Endothelial cell of umbilical vein (primary cell): ENCODE results near the gene MATN4. TPM values are rescaled to one million over a fixed set of nuclear protein-coding genes. Genes with fewer than 3 reads are reported as not detected.

ENCODE experiments used
- BruUV-seq: library from RNA; stranded (reverse); fragments of 400-500 nt; replicated peaks from 2 replicates; lab custom pipeline; 2021; lab: Mats Ljungman, UMichigan
- CTCF ChIA-PET: fragments of 300-600, 350-600 bp; sonication (Branson Sonifier 250); formaldehyde crosslinking; loops from one replicate; lab custom pipeline; 2021; ENCODE audit warnings: antibody characterized with exemption, inconsistent platforms; lab: Charles Lee
- POLR2A ChIA-PET: fragments of 300-600, 350-600 bp; sonication (Branson Sonifier 250); formaldehyde crosslinking; loops from one replicate; lab custom pipeline; 2021; ENCODE audit warnings: antibody characterized with exemption, inconsistent platforms; lab: Charles Lee
- DNase-seq: peaks from one replicate; pipeline ENCODE4 v3.0.0-alpha.2; 2011; ENCODE audit warnings: low read depth, low spot score
- FAIRE-seq: peaks from 2 replicates; lab custom pipeline; 2011; peaks lifted over from hg19 to GRCh38; lab: Jason Lieb, UNC
- H2AFZ ChIP-seq: 2 replicates; pipeline ENCODE4 v1.6.0; 2012; ENCODE audit warnings: low read depth, low read length, control low read depth, inconsistent platforms
- H3K27ac ChIP-seq: 2 replicates; pipeline ENCODE4 v1.5.1; 2011; ENCODE audit warnings: low read depth, mild to moderate bottlenecking, control low read depth, low read length, moderate library complexity; ENCODE audit not compliant: insufficient read depth
- H3K27me3 ChIP-seq, 2 experiments: 2 replicates each; pipeline versions ENCODE4 v1.6.0 to v1.6.1; 2011; ENCODE audit warnings: low read length in 2 of 2, mixed read lengths in 1 of 2; ENCODE audit not compliant: control insufficient read depth in 2 of 2, insufficient read depth in 2 of 2
- H3K36me3 ChIP-seq, 2 experiments: 2 replicates in 1 of 2; 3 replicates in 1 of 2; pipeline ENCODE4 v1.5.1; 2011; ENCODE audit warnings: low read length in 2 of 2, mild to moderate bottlenecking in 1 of 2, moderate library complexity in 1 of 2; ENCODE audit not compliant: control insufficient read depth in 2 of 2, insufficient read depth in 2 of 2; ENCODE audit errors: extremely low read depth in 1 of 2
- H3K4me1 ChIP-seq: 3 replicates; pipeline ENCODE4 v1.5.1; 2011; ENCODE audit warnings: mild to moderate bottlenecking, low read length; ENCODE audit not compliant: control insufficient read depth, insufficient read depth; ENCODE audit errors: extremely low read depth
- H3K4me2 ChIP-seq: 2 replicates; pipeline ENCODE4 v1.6.1; 2011; ENCODE audit warnings: low read length, control low read depth, mixed read lengths; ENCODE audit not compliant: insufficient read depth
- H3K4me3 ChIP-seq, 3 experiments: fragments of 200-600 bp in 1 of 3; sonication (generic), shearing (Covaris generic) in 1 of 3; replicated peaks in 1 of 3; 2 replicates each; pipeline ENCODE4 v1.5.1; 2011 to 2016; ENCODE audit warnings: control low read depth in 3 of 3, low read length in 3 of 3, mild to moderate bottlenecking in 2 of 3, inconsistent platforms in 1 of 3, low read depth in 1 of 3, moderate library complexity in 1 of 3; ENCODE audit not compliant: insufficient read depth in 1 of 3
- H3K79me2 ChIP-seq: 2 replicates; pipeline ENCODE4 v1.6.0; 2012; ENCODE audit warnings: low read length, inconsistent platforms; ENCODE audit not compliant: control insufficient read depth, insufficient read depth
- H3K9ac ChIP-seq: replicated peaks from 2 replicates; pipeline ENCODE3; 2011; ENCODE audit warnings: low read length, control low read depth; ENCODE audit not compliant: insufficient read depth; ENCODE audit errors: extremely low read depth
- H3K9me1 ChIP-seq: replicated peaks from 3 replicates; pipeline ENCODE4 v1.6.0; 2011; ENCODE audit warnings: mild to moderate bottlenecking, low read length; ENCODE audit not compliant: control insufficient read depth, insufficient read depth; ENCODE audit errors: extremely low read depth
- H3K9me3 ChIP-seq: replicated peaks from 2 replicates; pipeline ENCODE4 v1.5.1; 2012; ENCODE audit warnings: low read length, inconsistent platforms; ENCODE audit not compliant: control insufficient read depth, insufficient read depth
- H4K20me1 ChIP-seq: replicated peaks from 2 replicates; pipeline ENCODE3; 2011; ENCODE audit warnings: mild to moderate bottlenecking, low read length; ENCODE audit not compliant: control insufficient read depth, insufficient read depth; ENCODE audit errors: extremely low read depth
- EZH2 ChIP-seq: IDR thresholded peaks from 2 replicates; pipeline ENCODE4 v1.6.1; 2012; ENCODE audit warnings: borderline replicate concordance, low read depth, mild to moderate bottlenecking, moderate library complexity, low read length, inconsistent platforms; ENCODE audit not compliant: severe bottlenecking
- FOS ChIP-seq: IDR thresholded peaks from 2 replicates; pipeline ENCODE4 v1.6.1; 2011; ENCODE audit warnings: mild to moderate bottlenecking, low read length, moderate library complexity, borderline replicate concordance; ENCODE audit not compliant: insufficient read depth
- GATA2 ChIP-seq: IDR thresholded peaks from 2 replicates; pipeline ENCODE4 v1.7.0; 2011; ENCODE audit warnings: low read depth, mild to moderate bottlenecking, moderate library complexity, mixed read lengths, low read length; ENCODE audit not compliant: insufficient read length, insufficient read depth
- JUN ChIP-seq: IDR thresholded peaks from 2 replicates; pipeline ENCODE4 v1.6.1; 2011; ENCODE audit warnings: borderline replicate concordance, low read depth; ENCODE audit not compliant: insufficient read length, insufficient read depth
- MAX ChIP-seq: IDR thresholded peaks from 2 replicates; pipeline ENCODE4 v1.6.1; 2011; ENCODE audit not compliant: insufficient read depth, insufficient read length
- MYC ChIP-seq: IDR thresholded peaks from one replicate; pipeline ENCODE4 v1.6.1; 2011; ENCODE audit warnings: mild to moderate bottlenecking, low read depth, low read length
- POLR2A ChIP-seq: IDR thresholded peaks from 2 replicates; pipeline ENCODE4 v1.6.1; 2012; ENCODE audit warnings: low read depth, mild to moderate bottlenecking, control low read depth, low read length
- POLR2AphosphoS5 ChIP-seq: IDR thresholded peaks from 2 replicates; pipeline ENCODE4 v1.6.1; 2012; ENCODE audit warnings: low read depth, mild to moderate bottlenecking, control low read depth, low read length, moderate library complexity; ENCODE audit not compliant: insufficient read depth
- dilution Hi-C: fragments of 300-500 bp; cut with MboI; formaldehyde crosslinking; loops from one replicate; pipeline ENCODE4 v1.15.0; 2019; ENCODE audit warnings: low sequenced_read_pairs; ENCODE audit not compliant: extremely low pct_ligation_motif_present
- intact Hi-C: fragments of 100-400 bp; cut with micrococcal nuclease; formaldehyde crosslinking; loops from one replicate; pipeline ENCODE4 v1.10.0; 2022
- polyA plus RNA-seq, 4 experiments: library from polyadenylated mRNA; depleted of rRNA in 3 of 4; stranded (reverse) in 3 of 4; unstranded in 1 of 4; fragments of >200 nt; gene quantifications; 2 replicates each; pipeline versions ENCODE4 v1.2.1 to v1.2.3, GENCODE V29; 2011 to 2012; ENCODE audit warnings: missing spikeins in 1 of 4
- total RNA-seq: library from RNA; stranded (reverse); gene quantifications from 2 replicates; pipeline ENCODE4 v1.2.3, GENCODE V29; 2021
- TF ChIP-seq, protein P1 (sequence below), 2 donors: IDR thresholded peaks; 1 replicate in 1 of 2; 2 replicates in 1 of 2; pipeline ENCODE4 v1.5.1; 2011; ENCODE audit warnings: low read length in 2 of 2, mild to moderate bottlenecking in 2 of 2, moderate library complexity in 2 of 2, control low read depth in 1 of 2, inconsistent platforms in 1 of 2, low read depth in 1 of 2; ENCODE audit not compliant: insufficient read depth in 1 of 2; ENCODE audit errors: extremely low read depth in 1 of 2

The MATN4 gene
- total and polyA plus RNA-seq, 2 donors (not counting 3 experiments of a cell fraction or from before 2014, with no cell fraction given) = 0.10 TPM; not detected in 1

- ChIA-PET CTCF (no interaction called here), POLR2A (no interaction called here)
- no peak for DNase-seq
- Histone ChIP-seq H3K79me2 (no peaks in the 10 kb centered on the region), H3K27me3 (peaks cover 11 to 21% of the 10 kb centered on the region in 2 experiments), H3K9me3 (no peaks in the 10 kb centered on the region), H3K9me1 (no peaks in the 10 kb centered on the region), H3K36me3 (no peaks in the 10 kb centered on the region), H3K27ac (no peak overlapping the region), H3K4me2 (no peak overlapping the region), H3K4me1 (no peaks in the 10 kb centered on the region), H3K4me3 (no peak overlapping the region), H2AFZ (no peak overlapping the region), H3K9ac (no peak overlapping the region), H4K20me1 (no peaks in the 10 kb centered on the region)
- TF ChIP-seq JUN = no peak
- no peak for TF ChIP-seq GATA2
- TF ChIP-seq FOS = no peak
- TF ChIP-seq MYC = no peak
- no peak for TF ChIP-seq MAX
- TF ChIP-seq POLR2AphosphoS5 = no peak
- TF ChIP-seq, protein P1, sequence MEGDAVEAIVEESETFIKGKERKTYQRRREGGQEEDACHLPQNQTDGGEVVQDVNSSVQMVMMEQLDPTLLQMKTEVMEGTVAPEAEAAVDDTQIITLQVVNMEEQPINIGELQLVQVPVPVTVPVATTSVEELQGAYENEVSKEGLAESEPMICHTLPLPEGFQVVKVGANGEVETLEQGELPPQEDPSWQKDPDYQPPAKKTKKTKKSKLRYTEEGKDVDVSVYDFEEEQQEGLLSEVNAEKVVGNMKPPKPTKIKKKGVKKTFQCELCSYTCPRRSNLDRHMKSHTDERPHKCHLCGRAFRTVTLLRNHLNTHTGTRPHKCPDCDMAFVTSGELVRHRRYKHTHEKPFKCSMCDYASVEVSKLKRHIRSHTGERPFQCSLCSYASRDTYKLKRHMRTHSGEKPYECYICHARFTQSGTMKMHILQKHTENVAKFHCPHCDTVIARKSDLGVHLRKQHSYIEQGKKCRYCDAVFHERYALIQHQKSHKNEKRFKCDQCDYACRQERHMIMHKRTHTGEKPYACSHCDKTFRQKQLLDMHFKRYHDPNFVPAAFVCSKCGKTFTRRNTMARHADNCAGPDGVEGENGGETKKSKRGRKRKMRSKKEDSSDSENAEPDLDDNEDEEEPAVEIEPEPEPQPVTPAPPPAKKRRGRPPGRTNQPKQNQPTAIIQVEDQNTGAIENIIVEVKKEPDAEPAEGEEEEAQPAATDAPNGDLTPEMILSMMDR (IDR thresholded peaks at IDR 0.05; ENCODE audit: extremely low read depth in 1 of 2, insufficient read depth in 1 of 2, low read depth in 1 of 2, low read length in 2 of 2) = no peak
- no peak for TF ChIP-seq POLR2A
- no peak for TF ChIP-seq EZH2
- FAIRE-seq = no peak
- intact Hi-C loops (no loop called here), dilution Hi-C loops (no loop called here)
- no TSS peak for BruUV-seq
These were observed 59.5 kb downstream of the MATN4 start for GRCh38 chr20:45248609-45249008.
